ENCODE measurements around the gene PKP1. TPM values are rescaled to one million over a fixed set of nuclear protein-coding genes. Genes with fewer than 3 reads are reported as not detected.

Gene PKP1
- total and polyA plus RNA-seq, 9 donors: 3.3 to 40.4 (median 10.5) TPM

GRCh38 chr1:201307231-201307630 is 23.9 kb downstream of the PKP1 start:
- Histone ChIP-seq H3K36me3 (ENCODE audit: control insufficient read depth, insufficient read depth, low read length) (no peaks in the 10 kb centered on the region), H3K27me3 (ENCODE audit: control insufficient read depth, insufficient read depth, low read length) (peaks cover 7% of the 10 kb centered on the region), H3K4me3 (ENCODE audit: low read length) (no peak overlapping the region), H3K9me3 (replicated peaks; ENCODE audit: control insufficient read depth, low read depth, low read length) (no peaks in the 10 kb centered on the region), H3K4me1 (ENCODE audit: control insufficient read depth, insufficient read depth, low read length) (peaks cover 61% of the 10 kb centered on the region), H3K27ac (ENCODE audit: low read length) (peak overlapping the region; percentile 92)
- no peak for DNase-seq
- 70% methylated on average over 9 of the region's 9 CpGs for WGBS (ENCODE audit: insufficient coverage)

DNA sequence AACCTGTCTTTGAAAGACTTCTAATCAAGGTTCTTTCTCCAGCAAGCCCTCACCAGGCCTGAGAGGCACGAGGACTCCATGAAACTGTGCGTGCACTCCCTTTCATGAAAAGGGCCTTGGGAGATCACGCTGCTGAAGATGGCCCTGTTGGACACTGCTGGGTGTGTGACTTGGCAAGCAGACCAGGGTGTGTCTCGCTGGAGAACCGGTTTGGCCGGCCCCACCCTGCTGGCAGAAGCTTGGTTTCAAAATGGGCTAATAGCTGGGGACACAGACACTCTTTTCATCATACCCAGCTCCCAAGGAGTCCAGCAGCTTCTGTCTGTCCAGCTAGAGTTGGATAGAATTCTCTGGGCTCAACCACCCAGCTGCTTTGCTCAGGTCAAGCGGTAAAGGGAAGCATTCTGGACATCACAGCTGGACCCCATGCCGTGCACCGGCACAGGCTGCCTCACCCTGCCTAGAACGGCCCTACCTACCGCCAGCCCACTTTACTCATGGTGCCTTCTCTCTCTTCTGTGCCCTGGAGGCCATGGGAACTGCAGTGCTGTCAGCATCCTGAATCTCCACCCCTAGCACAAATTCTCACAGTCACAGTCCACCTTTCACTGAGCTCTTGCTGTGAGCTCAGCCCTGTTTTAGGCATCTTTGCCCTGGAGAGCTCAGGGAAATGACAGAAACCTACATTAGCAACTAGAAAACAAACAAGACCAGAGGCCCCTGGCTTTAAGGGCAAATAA is 24.6 kb downstream of the PKP1 start:
- peak overlapping the region; percentile 92 for H3K27ac ChIP-seq (ENCODE audit: low read length)
- peaks cover 61% of the 10 kb centered on the region for H3K4me1 ChIP-seq (ENCODE audit: control insufficient read depth, insufficient read depth, low read length)
- DNase-seq: peak; percentile 41
- H3K4me3 ChIP-seq (ENCODE audit: low read length): no peak overlapping the region
- 74% methylated on average over 11 of the region's 11 CpGs for WGBS (ENCODE audit: insufficient coverage)
- H3K36me3 ChIP-seq (ENCODE audit: control insufficient read depth, insufficient read depth, low read length): no peaks in the 10 kb centered on the region
- H3K27me3 ChIP-seq (ENCODE audit: control insufficient read depth, insufficient read depth, low read length): peaks cover 7% of the 10 kb centered on the region
- H3K9me3 ChIP-seq (replicated peaks; ENCODE audit: control insufficient read depth, low read depth, low read length): no peaks in the 10 kb centered on the region

GRCh38 chr1:201309416-201309815 is 26.1 kb downstream of the PKP1 start:
- no peaks in the 10 kb centered on the region for H3K36me3 ChIP-seq (ENCODE audit: control insufficient read depth, insufficient read depth, low read length)

GRCh38 chr1:201310251-201310985 is 27.1 kb downstream of the PKP1 start:
- Histone ChIP-seq H3K4me3 (ENCODE audit: low read length) (no peak overlapping the region), H3K4me1 (ENCODE audit: control insufficient read depth, insufficient read depth, low read length) (peaks cover 70% of the 10 kb centered on the region), H3K27me3 (ENCODE audit: control insufficient read depth, insufficient read depth, low read length) (peaks cover 7% of the 10 kb centered on the region), H3K36me3 (ENCODE audit: control insufficient read depth, insufficient read depth, low read length) (peaks cover 3% of the 10 kb centered on the region), H3K27ac (ENCODE audit: low read length) (peak overlapping the region; percentile 92), H3K9me3 (replicated peaks; ENCODE audit: control insufficient read depth, low read depth, low read length) (no peaks in the 10 kb centered on the region)
- WGBS (ENCODE audit: insufficient coverage): 43% methylated on average over 7 of the region's 7 CpGs
- no peak for DNase-seq

More at GRCh38 chr1:201309416-201309815, 26.1 kb downstream of the PKP1 start:
- no peak overlapping the region for H3K4me3 ChIP-seq (ENCODE audit: low read length)
- peak; percentile 83 for DNase-seq
- H3K4me1 ChIP-seq (ENCODE audit: control insufficient read depth, insufficient read depth, low read length): peaks cover 70% of the 10 kb centered on the region
- 0% methylated on average over 8 of the region's 9 CpGs for WGBS (ENCODE audit: insufficient coverage)
- H3K27ac ChIP-seq (ENCODE audit: low read length): peak overlapping the region; percentile 92
- H3K9me3 ChIP-seq (replicated peaks; ENCODE audit: control insufficient read depth, low read depth, low read length): no peaks in the 10 kb centered on the region
- H3K27me3 ChIP-seq (ENCODE audit: control insufficient read depth, insufficient read depth, low read length): peaks cover 7% of the 10 kb centered on the region

GRCh38 chr1:201310986-201311355 is 27.7 kb downstream of the PKP1 start:
- no peaks in the 10 kb centered on the region for H3K9me3 ChIP-seq (replicated peaks; ENCODE audit: control insufficient read depth, low read depth, low read length)
- peaks cover 70% of the 10 kb centered on the region for H3K4me1 ChIP-seq (ENCODE audit: control insufficient read depth, insufficient read depth, low read length)
- H3K36me3 ChIP-seq (ENCODE audit: control insufficient read depth, insufficient read depth, low read length): peaks cover 3% of the 10 kb centered on the region
- peaks cover 7% of the 10 kb centered on the region for H3K27me3 ChIP-seq (ENCODE audit: control insufficient read depth, insufficient read depth, low read length)
- no CpG with 5 or more reads among the region's 4 CpGs for WGBS (ENCODE audit: insufficient coverage)
- peak; percentile 89 for DNase-seq
- H3K27ac ChIP-seq (ENCODE audit: low read length): peak overlapping the region; percentile 92
- no peak overlapping the region for H3K4me3 ChIP-seq (ENCODE audit: low read length)

DNA sequence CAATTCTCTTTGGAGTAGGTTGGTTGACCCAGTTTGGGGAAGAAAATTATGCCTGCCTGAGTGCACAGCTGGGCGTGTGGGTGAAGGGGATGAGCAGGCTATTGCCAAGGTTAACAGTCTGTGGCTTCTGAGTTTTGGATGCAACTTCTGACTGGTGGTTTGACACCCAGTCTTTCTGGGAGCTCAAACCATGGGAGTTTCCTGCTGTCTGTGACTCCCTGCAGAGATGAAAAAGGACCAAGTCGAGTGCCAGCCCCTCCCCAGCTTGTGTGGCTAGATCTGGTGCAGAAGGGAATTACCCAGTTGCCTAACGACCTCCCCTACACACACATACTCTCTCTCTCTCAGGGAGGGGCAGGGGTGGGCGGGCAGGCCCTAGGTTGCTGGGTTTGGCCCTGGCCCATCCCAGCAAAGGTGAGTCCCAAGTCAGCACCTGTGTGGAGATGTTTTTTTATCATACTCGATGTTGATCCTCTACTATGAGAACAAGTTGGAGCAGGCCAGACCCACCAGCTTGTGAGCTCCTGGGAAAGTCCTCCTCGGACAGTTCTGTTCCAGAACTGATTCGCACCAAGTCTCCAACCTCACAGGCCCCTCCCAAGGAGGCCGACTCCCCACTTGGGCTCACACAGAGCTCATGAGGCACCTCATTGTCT is 28.2 kb downstream of the PKP1 start:
- Histone ChIP-seq H3K4me1 (ENCODE audit: control insufficient read depth, insufficient read depth, low read length) (peaks cover 70% of the 10 kb centered on the region), H3K27ac (ENCODE audit: low read length) (peak overlapping the region; percentile 92), H3K4me3 (ENCODE audit: low read length) (no peak overlapping the region), H3K27me3 (ENCODE audit: control insufficient read depth, insufficient read depth, low read length) (peaks cover 7% of the 10 kb centered on the region), H3K9me3 (replicated peaks; ENCODE audit: control insufficient read depth, low read depth, low read length) (no peaks in the 10 kb centered on the region), H3K36me3 (ENCODE audit: control insufficient read depth, insufficient read depth, low read length) (peaks cover 3% of the 10 kb centered on the region)
- no peak for DNase-seq
- WGBS (ENCODE audit: insufficient coverage): 50% methylated on average over 2 of the region's 8 CpGs

GRCh38 chr1:201312298-201312697 is 29.0 kb downstream of the PKP1 start:
- peaks cover 3% of the 10 kb centered on the region for H3K36me3 ChIP-seq (ENCODE audit: control insufficient read depth, insufficient read depth, low read length)
- H3K9me3 ChIP-seq (replicated peaks; ENCODE audit: control insufficient read depth, low read depth, low read length): no peaks in the 10 kb centered on the region
- DNase-seq: no peak
- peak overlapping the region; percentile 92 for H3K27ac ChIP-seq (ENCODE audit: low read length)
- peaks cover 7% of the 10 kb centered on the region for H3K27me3 ChIP-seq (ENCODE audit: control insufficient read depth, insufficient read depth, low read length)
- H3K4me3 ChIP-seq (ENCODE audit: low read length): no peak overlapping the region
- WGBS (ENCODE audit: insufficient coverage): 82% methylated on average over 5 of the region's 7 CpGs
- H3K4me1 ChIP-seq (ENCODE audit: control insufficient read depth, insufficient read depth, low read length): peaks cover 65% of the 10 kb centered on the region

- Histone ChIP-seq H3K27ac (ENCODE audit: low read length) (no peak overlapping the region), H3K9me3 (replicated peaks; ENCODE audit: control insufficient read depth, low read depth, low read length) (no peaks in the 10 kb centered on the region), H3K36me3 (ENCODE audit: control insufficient read depth, insufficient read depth, low read length) (peaks cover 3% of the 10 kb centered on the region), H3K27me3 (ENCODE audit: control insufficient read depth, insufficient read depth, low read length) (peaks cover 7% of the 10 kb centered on the region), H3K4me3 (ENCODE audit: low read length) (no peak overlapping the region), H3K4me1 (ENCODE audit: control insufficient read depth, insufficient read depth, low read length) (peaks cover 57% of the 10 kb centered on the region)
- no peak for DNase-seq
- 76% methylated on average over 16 of the region's 16 CpGs for WGBS (ENCODE audit: insufficient coverage)
Observed at GRCh38 chr1:201313086-201313485, 29.8 kb downstream of the PKP1 start.

- WGBS (ENCODE audit: insufficient coverage): 81% methylated on average over 2 of the region's 5 CpGs
- peaks cover 2% of the 10 kb centered on the region for H3K27me3 ChIP-seq (ENCODE audit: control insufficient read depth, insufficient read depth, low read length)
- H3K4me1 ChIP-seq (ENCODE audit: control insufficient read depth, insufficient read depth, low read length): peaks cover 22% of the 10 kb centered on the region
- H3K9me3 ChIP-seq (replicated peaks; ENCODE audit: control insufficient read depth, low read depth, low read length): no peaks in the 10 kb centered on the region
- H3K4me3 ChIP-seq (ENCODE audit: low read length): no peak overlapping the region
- H3K27ac ChIP-seq (ENCODE audit: low read length): no peak overlapping the region
- H3K36me3 ChIP-seq (ENCODE audit: control insufficient read depth, insufficient read depth, low read length): peaks cover 3% of the 10 kb centered on the region
- no peak for DNase-seq
Observed at GRCh38 chr1:201316556-201316955, 33.2 kb downstream of the PKP1 start.

- Histone ChIP-seq H3K9me3 (replicated peaks; ENCODE audit: control insufficient read depth, low read depth, low read length) (no peaks in the 10 kb centered on the region), H3K4me1 (ENCODE audit: control insufficient read depth, insufficient read depth, low read length) (peaks cover 12% of the 10 kb centered on the region), H3K36me3 (ENCODE audit: control insufficient read depth, insufficient read depth, low read length) (peaks cover 3% of the 10 kb centered on the region), H3K27ac (ENCODE audit: low read length) (no peak overlapping the region), H3K27me3 (ENCODE audit: control insufficient read depth, insufficient read depth, low read length) (no peaks in the 10 kb centered on the region), H3K4me3 (ENCODE audit: low read length) (no peak overlapping the region)
- DNase-seq: no peak
- 88% methylated on average over 13 of the region's 13 CpGs for WGBS (ENCODE audit: insufficient coverage)
Observed at GRCh38 chr1:201317551-201317950, 34.2 kb downstream of the PKP1 start.

All from muscle of leg (tissue), 11 donors.